IMR-90 (cell line): ENCODE measurements around the gene PAX9. TPM values are rescaled to one million over a fixed set of nuclear protein-coding genes. Genes with fewer than 3 reads are reported as not detected.

Experiments
- ATAC-seq: fragments of 200-7000 bp; cut with Tn5 transposase; 2 replicates; pipeline ENCODE4 v1.9.1; 2020; ENCODE audit warnings: low read depth, mild to moderate bottlenecking, moderate library complexity
- BruUV-seq: library from RNA; stranded (reverse); fragments of 400-500 nt; replicated peaks from 2 replicates; lab custom pipeline; 2021; lab: Mats Ljungman, UMichigan
- CTCF ChIA-PET: fragments of 300-600 bp; formaldehyde crosslinking; extraction: SDS; loops from one replicate; lab custom pipeline; 2021; ENCODE audit warnings: antibody characterized with exemption; lab: Yijun Ruan, JAX
- POLR2A ChIA-PET: fragments of 300-600 bp; sonication (Branson Sonifier 250); formaldehyde crosslinking; loops from one replicate; lab custom pipeline; 2022; ENCODE audit warnings: antibody characterized with exemption; ENCODE audit not compliant: unreplicated experiment; lab: Charles Lee
- DNase-seq: peaks from one replicate; pipeline ENCODE4 v3.0.0; 2013
- H2AFZ ChIP-seq: replicated peaks from 2 replicates; pipeline ENCODE3; 2013; ENCODE audit warnings: low read length, mild to moderate bottlenecking; ENCODE audit not compliant: poor library complexity
- H2AK5ac ChIP-seq: 2 replicates; pipeline ENCODE4 v1.6.1; 2013; ENCODE audit warnings: low read depth, low read length, inconsistent platforms
- H2AK9ac ChIP-seq: replicated peaks from 2 replicates; pipeline ENCODE3; 2013; ENCODE audit warnings: mild to moderate bottlenecking, low read depth, low read length, moderate library complexity; ENCODE audit not compliant: poor library complexity
- H2BK120ac ChIP-seq: 2 replicates; pipeline ENCODE4 v1.6.1; 2013; ENCODE audit warnings: low read depth, low read length, inconsistent platforms
- H2BK15ac ChIP-seq: 3 replicates; pipeline ENCODE4 v1.6.1; 2013; ENCODE audit warnings: low read depth, low read length, inconsistent platforms
- H2BK20ac ChIP-seq: 2 replicates; pipeline ENCODE4 v1.6.1; 2013; ENCODE audit warnings: low read depth, mild to moderate bottlenecking, inconsistent platforms, low read length, moderate library complexity
- H2BK5ac ChIP-seq: 2 replicates; pipeline ENCODE4 v1.6.1; 2013; ENCODE audit warnings: mild to moderate bottlenecking, low read depth, low read length, inconsistent platforms; ENCODE audit not compliant: poor library complexity, severe bottlenecking
- H3K14ac ChIP-seq: replicated peaks from 2 replicates; pipeline ENCODE4 v1.6.1; 2013; ENCODE audit warnings: low read depth, low read length, inconsistent platforms
- H3K18ac ChIP-seq: 2 replicates; pipeline ENCODE4 v1.6.1; 2013; ENCODE audit warnings: low read depth, low read length, control low read depth
- H3K23ac ChIP-seq: 2 replicates; pipeline ENCODE4 v1.6.1; 2013; ENCODE audit warnings: low read depth, low read length, inconsistent platforms
- H3K27ac ChIP-seq: 2 replicates; pipeline ENCODE4 v1.5.1; 2013; ENCODE audit warnings: mild to moderate bottlenecking, control low read depth, low read length; ENCODE audit not compliant: insufficient read depth
- H3K27me3 ChIP-seq: 2 replicates; pipeline ENCODE4 v1.6.1; 2013; ENCODE audit warnings: low read length; ENCODE audit not compliant: control insufficient read depth, insufficient read depth
- H3K36me3 ChIP-seq: 2 replicates; pipeline ENCODE4 v1.6.1; 2013; ENCODE audit warnings: low read length, mixed read lengths; ENCODE audit not compliant: control insufficient read depth, insufficient read depth
- H3K4ac ChIP-seq: 2 replicates; pipeline ENCODE4 v1.6.1; 2013; ENCODE audit warnings: low read depth, low read length, inconsistent platforms
- H3K4me1 ChIP-seq: 2 replicates; pipeline ENCODE4 v1.6.1; 2013; ENCODE audit warnings: low read length, mixed read lengths; ENCODE audit not compliant: control insufficient read depth, insufficient read depth
- H3K4me2 ChIP-seq: 2 replicates; pipeline ENCODE4 v1.6.1; 2013; ENCODE audit warnings: low read depth, mild to moderate bottlenecking, control low read depth, low read length, moderate library complexity
- H3K4me3 ChIP-seq: 2 replicates; pipeline ENCODE4 v1.5.1; 2013; ENCODE audit warnings: low read depth, mild to moderate bottlenecking, control low read depth, low read length, moderate library complexity; ENCODE audit not compliant: insufficient read depth
- H3K56ac ChIP-seq: 2 replicates; pipeline ENCODE4 v1.6.1; 2013; ENCODE audit warnings: low read length, inconsistent platforms; ENCODE audit not compliant: insufficient read depth; ENCODE audit errors: extremely low read depth
- H3K79me1 ChIP-seq, 2 experiments: 2 replicates each; pipeline ENCODE4 v1.6.1; 2013; ENCODE audit warnings: low read length in 2 of 2, inconsistent platforms in 1 of 2, low read depth in 1 of 2
- H3K9ac ChIP-seq: 2 replicates; pipeline ENCODE4 v1.6.1; 2013; ENCODE audit warnings: low read depth, low read length, control low read depth
- H3K9me1 ChIP-seq: 2 replicates; pipeline ENCODE4 v1.6.1; 2013; ENCODE audit warnings: low read length, inconsistent platforms; ENCODE audit not compliant: insufficient read depth
- H3K9me3 ChIP-seq: 2 replicates; pipeline ENCODE4 v1.6.1; 2013; ENCODE audit warnings: low read length; ENCODE audit not compliant: control insufficient read depth, insufficient read depth
- H4K20me1 ChIP-seq: 2 replicates; pipeline ENCODE4 v1.6.1; 2013; ENCODE audit warnings: low read length, inconsistent platforms; ENCODE audit not compliant: insufficient read depth
- H4K5ac ChIP-seq: 2 replicates; pipeline ENCODE4 v1.6.1; 2013; ENCODE audit warnings: mild to moderate bottlenecking, low read depth, low read length, control low read depth
- H4K8ac ChIP-seq, 2 experiments: 2 replicates each; pipeline ENCODE4 v1.6.1; 2013; ENCODE audit warnings: low read depth in 2 of 2, low read length in 2 of 2, control low read depth in 1 of 2, inconsistent platforms in 1 of 2
- H4K91ac ChIP-seq: 2 replicates; pipeline ENCODE4 v1.6.1; 2013; ENCODE audit warnings: low read depth, low read length, inconsistent platforms; ENCODE audit not compliant: insufficient read depth
- CEBPB ChIP-seq: IDR thresholded peaks from 2 replicates; pipeline ENCODE4 v1.6.1; 2012; ENCODE audit warnings: low read depth, low read length, improper control_type of control experiment
- CHD1 ChIP-seq: IDR thresholded peaks from 2 replicates; pipeline ENCODE4 v1.6.1; 2012; ENCODE audit warnings: low read depth, low read length, improper control_type of control experiment
- CTCF ChIP-seq: conservative IDR thresholded peaks from 2 replicates; pipeline ENCODE4 v1.5.1; 2012; ENCODE audit warnings: mild to moderate bottlenecking, low read depth, low read length, improper control_type of control experiment
- ELK1 ChIP-seq: fragments of 150-350 bp; IDR thresholded peaks from 2 replicates; pipeline ENCODE4 v1.6.1; 2016; ENCODE audit warnings: low read depth, mild to moderate bottlenecking, low read length, moderate library complexity, borderline replicate concordance
- FOS ChIP-seq: fragments of 150-350 bp; IDR thresholded peaks from 2 replicates; pipeline ENCODE4 v1.6.1; 2016; ENCODE audit warnings: low read depth, low read length
- MAFK ChIP-seq: IDR thresholded peaks from 2 replicates; pipeline ENCODE4 v1.6.1; 2012; ENCODE audit warnings: low read depth, low read length, improper control_type of control experiment
- MAZ ChIP-seq: IDR thresholded peaks from 2 replicates; pipeline ENCODE4 v1.6.1; 2012; ENCODE audit warnings: low read depth, mild to moderate bottlenecking, low read length, improper control_type of control experiment, moderate library complexity, borderline replicate concordance
- MXI1 ChIP-seq: IDR thresholded peaks from 2 replicates; pipeline ENCODE4 v1.6.1; 2012; ENCODE audit warnings: low read depth, mild to moderate bottlenecking, low read length, moderate library complexity, borderline replicate concordance
- NFE2L2 ChIP-seq: fragments of 150-350 bp; IDR thresholded peaks from 2 replicates; pipeline ENCODE4 v1.6.1; 2016; ENCODE audit warnings: low read depth, mild to moderate bottlenecking, low read length
- POLR2A ChIP-seq: IDR thresholded peaks from 2 replicates; pipeline ENCODE4 v1.6.1; 2012; ENCODE audit warnings: mild to moderate bottlenecking, low read depth, low read length
- RAD21 ChIP-seq: IDR thresholded peaks from 2 replicates; pipeline ENCODE4 v1.6.1; 2012; ENCODE audit warnings: low read length, improper control_type of control experiment
- RCOR1 ChIP-seq: IDR thresholded peaks from 2 replicates; pipeline ENCODE4 v1.6.1; 2012; ENCODE audit warnings: mild to moderate bottlenecking, low read length, improper control_type of control experiment; ENCODE audit not compliant: insufficient replicate concordance
- SMC3 ChIP-seq: fragments of 150-350 bp; IDR thresholded peaks from 2 replicates; pipeline ENCODE4 v1.6.1; 2016; ENCODE audit warnings: low read depth, mild to moderate bottlenecking, antibody characterized with exemption, low read length, moderate library complexity
- USF2 ChIP-seq: fragments of 150-350 bp; IDR thresholded peaks from 2 replicates; pipeline ENCODE4 v1.6.1; 2017; ENCODE audit warnings: mild to moderate bottlenecking, antibody characterized with exemption, low read length, low read depth
- WGBS, 2 experiments: methylation state at CpG; one replicate each; pipeline versions ENCODE4 v1.1.5 to v1.1.7; 2013; ENCODE audit warnings: missing lambda C conversion rate in 2 of 2; ENCODE audit not compliant: insufficient read length in 1 of 2; ENCODE audit errors: extremely low coverage in 2 of 2; 5-methylcytosine and 5-hydroxymethylcytosine counted together
- dilution Hi-C: fragments of 300-500 bp; cut with HindIII; formaldehyde crosslinking; loops from one replicate; pipeline ENCODE4 v1.14.3; 2018; ENCODE audit warnings: low sequenced_read_pairs; ENCODE audit not compliant: unreplicated experiment
- in situ Hi-C: fragments of 300-500 bp; cut with MboI; formaldehyde crosslinking; loops from 3 replicates; pipeline ENCODE4 v1.14.3; 2019; ENCODE audit warnings: low sequenced_read_pairs, inconsistent platforms, mixed read lengths
- intact Hi-C: fragments of 100-400 bp; cut with micrococcal nuclease; formaldehyde crosslinking; loops from 2 replicates; pipeline ENCODE4 v1.10.0; 2022
- polyA plus RNA-seq, 3 experiments: library from polyadenylated mRNA; depleted of rRNA; stranded (reverse); fragments of >200 nt; gene quantifications; 2 replicates each; pipeline ENCODE4 v1.2.3, GENCODE V29; 2012; ENCODE audit warnings: low replicate concordance in 1 of 3
- total RNA-seq: library from RNA; depleted of rRNA; stranded (reverse); fragments of >200 nt; gene quantifications from 2 replicates; pipeline ENCODE4 v1.2.3, GENCODE V29; 2012

Gene PAX9
- total and polyA plus RNA-seq, 2 of the 4 experiments (the other 2 are of a cell fraction): not detected

- no peak overlapping the region for H2BK20ac ChIP-seq
- in situ Hi-C loops: no loop called here
- ATAC-seq: no peak
- H4K5ac ChIP-seq: no peak overlapping the region
- no peak overlapping the region for H3K23ac ChIP-seq
- no peak overlapping the region for H2BK15ac ChIP-seq
- no peaks in the 10 kb centered on the region for H3K36me3 ChIP-seq
- no peak for DNase-seq
- H4K91ac ChIP-seq: no peak overlapping the region
- ChIA-PET POLR2A (no interaction called here), CTCF (interaction anchor here (0.6 kb wide), 1 partner anchor 51 kb away, joined by 3 read pairs; no protein-coding TSS in a partner anchor)
- no peak overlapping the region for H3K4ac ChIP-seq
- H3K4me1 ChIP-seq: no peaks in the 10 kb centered on the region
- no peaks in the 10 kb centered on the region for H4K20me1 ChIP-seq
- H3K9me1 ChIP-seq: no peaks in the 10 kb centered on the region
- H3K27me3 ChIP-seq: no peaks in the 10 kb centered on the region
- H2AK9ac ChIP-seq: no peak overlapping the region
- dilution Hi-C loops: no loop called here
- no peak overlapping the region for H2AFZ ChIP-seq
- H3K14ac ChIP-seq: no peak overlapping the region
- intact Hi-C loops: no loop called here
- no TSS peak for BruUV-seq
- H3K56ac ChIP-seq: no peak overlapping the region
- no peak overlapping the region for H3K27ac ChIP-seq
- H2AK5ac ChIP-seq: no peak overlapping the region
- H2BK5ac ChIP-seq: no peak overlapping the region
- no peak overlapping the region for H2BK120ac ChIP-seq
- no peak overlapping the region for H3K9ac ChIP-seq
- no peaks in the 10 kb centered on the region for H3K9me3 ChIP-seq
- TF ChIP-seq MXI1 (no peak), CHD1 (no peak), RAD21 (no peak), MAFK (no peak), RCOR1 (no peak), POLR2A (no peak), CEBPB (no peak), ELK1 (no peak), NFE2L2 (no peak), FOS (no peak), MAZ (no peak), CTCF (no peak), USF2 (no peak), SMC3 (no peak)
- no peak overlapping the region for H3K18ac ChIP-seq
- H3K4me3 ChIP-seq: no peak overlapping the region
- H3K79me1 ChIP-seq: no peaks in the 10 kb centered on the region
- H3K4me2 ChIP-seq: no peak overlapping the region
- H4K8ac ChIP-seq: no peak overlapping the region
- WGBS, 2 experiments: no CpG with 5 or more reads among the region's 1 CpG
These were observed 60.2 kb downstream of the PAX9 start for GRCh38 chr14:36721877-36722276.
